NCI-H2081 treated with DMSO at 0.1 percent for 48 hours (cell line): ENCODE measurements around the gene ASB1.
"Not testable (repeated sequence)": the region's sequence is repeated elsewhere in the genome, so short reads cannot be mapped to it uniquely, and the experiment has no call there.

ENCODE experiments used
- DNase-seq: peaks from one replicate; lab custom pipeline; 2025; lab: John Stamatoyannopoulos, UW

Gene ASB1

DNA sequence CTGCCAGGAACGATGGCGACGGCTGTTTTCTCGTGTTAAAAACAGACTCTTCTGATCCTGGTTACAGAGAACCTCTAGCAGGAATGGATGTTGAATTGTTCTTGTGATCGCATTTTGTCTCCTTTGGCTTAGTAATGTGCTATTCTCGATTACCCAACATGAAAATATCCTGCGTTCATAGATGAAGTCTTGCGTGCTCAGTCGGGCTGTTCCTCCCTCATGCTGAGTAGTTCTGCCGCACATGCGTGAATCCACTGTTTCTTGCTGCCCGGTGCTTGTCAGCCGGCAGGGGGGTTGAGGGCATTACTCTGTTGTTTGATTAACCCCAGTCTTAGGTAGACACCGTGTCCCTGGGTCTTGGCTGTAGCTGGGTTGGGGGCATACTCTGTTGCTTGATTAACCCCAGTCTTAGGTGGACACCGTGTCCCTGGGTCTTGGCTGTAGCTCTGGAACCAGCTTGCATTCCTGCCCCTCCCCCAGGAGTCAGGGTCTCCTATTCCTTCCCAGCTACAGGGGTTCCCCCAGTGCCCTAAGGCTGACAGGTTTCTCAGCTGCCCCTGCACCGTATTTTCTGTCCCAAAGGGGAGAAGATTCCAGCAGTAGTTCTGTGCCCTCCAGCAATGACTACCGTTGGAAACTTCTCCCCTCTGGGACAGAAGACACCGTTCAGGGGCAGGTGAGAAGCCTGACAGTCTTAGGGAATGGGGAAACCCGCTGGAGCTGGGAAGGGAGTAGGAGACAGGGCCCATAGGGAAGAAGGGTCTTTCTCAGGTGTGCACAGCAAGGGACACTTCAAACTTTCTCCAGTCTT, 22.1 kb upstream of the ASB1 start:
- no peak for DNase-seq

DNA sequence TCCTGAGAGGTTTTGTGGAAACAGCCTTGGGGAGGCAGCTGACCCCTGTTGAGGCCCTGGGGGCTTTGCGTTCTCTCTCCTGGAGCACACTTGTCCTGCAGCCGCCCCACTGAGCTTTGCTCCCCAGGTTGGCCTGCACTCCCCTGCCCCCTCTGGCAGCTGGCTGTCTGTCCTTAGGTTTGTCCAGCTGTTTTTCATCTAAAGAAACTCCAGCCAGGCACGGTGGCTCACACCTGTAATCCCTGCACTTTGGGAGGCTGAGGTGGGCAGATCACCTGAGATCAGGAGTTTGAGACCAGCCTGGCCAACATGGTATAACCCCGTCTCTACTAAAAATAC, 21.5 kb upstream of the ASB1 start:
- not testable (repeated sequence) for DNase-seq

DNA sequence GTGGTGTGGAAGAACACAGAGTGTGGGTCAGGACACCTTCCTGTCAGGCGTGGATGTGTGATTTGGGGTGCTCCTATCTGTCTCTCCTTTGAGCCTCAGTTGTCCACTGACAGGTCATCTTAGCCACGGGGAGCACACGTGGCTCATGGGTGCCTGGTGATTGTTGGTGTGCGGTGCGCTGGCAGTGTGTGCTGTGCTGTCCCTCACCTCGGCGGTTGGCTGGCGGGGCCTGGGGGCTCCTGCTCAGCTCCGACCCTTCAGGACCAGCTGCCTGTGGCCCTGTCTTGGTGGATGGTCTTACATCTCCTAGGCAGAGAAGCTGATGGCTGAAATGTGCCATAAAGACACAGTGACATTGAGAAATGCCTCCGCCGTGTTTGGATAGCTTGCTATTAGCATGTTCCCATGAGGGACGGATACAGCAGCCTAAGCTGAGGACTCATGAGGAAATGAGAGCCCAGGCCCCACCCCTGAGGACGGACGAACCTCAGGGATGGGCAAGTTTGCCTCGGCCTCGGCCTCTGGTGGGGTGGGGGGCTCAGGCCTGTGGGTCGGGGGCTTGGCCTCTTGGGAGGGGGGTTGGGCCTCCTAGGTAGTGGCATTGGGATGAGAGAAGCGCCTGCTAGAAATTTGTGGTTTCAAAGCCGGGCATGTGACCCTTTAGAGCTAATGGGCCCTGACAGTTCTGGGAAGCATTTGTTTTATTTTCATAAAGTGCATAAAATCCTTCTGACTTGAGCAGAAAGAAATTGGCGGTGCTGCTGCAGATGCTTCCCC, 20.3 kb upstream of the ASB1 start:
- DNase-seq: no peak

DNA sequence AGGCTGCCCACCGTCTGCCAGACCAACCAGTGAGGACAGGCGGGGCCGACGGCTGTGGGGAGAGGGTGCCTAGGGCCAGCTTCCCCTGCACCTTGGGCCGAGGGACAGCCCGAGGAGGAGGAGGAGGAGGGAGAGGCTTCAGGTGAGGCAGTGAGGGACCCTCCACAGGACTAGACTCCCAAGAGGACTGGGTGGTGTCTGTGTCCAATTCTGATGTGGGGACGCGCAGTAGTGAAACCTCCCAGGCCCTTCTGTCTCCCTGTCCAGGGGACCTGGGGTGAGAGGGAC, 19.8 kb upstream of the ASB1 start:
- no peak for DNase-seq

DNA sequence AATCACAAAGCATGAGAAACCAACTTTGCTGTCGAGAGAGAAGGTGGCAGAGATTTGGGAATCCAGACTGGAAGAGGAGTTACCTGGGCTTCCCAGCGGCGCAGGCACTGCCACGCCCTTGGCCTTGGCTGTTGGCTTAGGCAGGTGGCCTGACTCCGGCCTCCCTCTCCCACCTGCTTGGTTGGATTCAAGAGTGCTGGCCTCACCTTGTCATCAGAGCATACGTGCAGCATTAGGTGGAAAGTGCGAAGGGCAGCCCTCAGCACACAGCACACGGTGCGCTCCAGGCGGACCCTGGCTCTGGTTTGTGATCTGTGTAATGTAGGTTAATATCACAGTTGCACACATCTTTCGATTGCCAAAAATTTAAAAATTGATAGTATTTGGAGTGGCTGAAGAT, 19.2 kb upstream of the ASB1 start:
- DNase-seq: no peak

DNA sequence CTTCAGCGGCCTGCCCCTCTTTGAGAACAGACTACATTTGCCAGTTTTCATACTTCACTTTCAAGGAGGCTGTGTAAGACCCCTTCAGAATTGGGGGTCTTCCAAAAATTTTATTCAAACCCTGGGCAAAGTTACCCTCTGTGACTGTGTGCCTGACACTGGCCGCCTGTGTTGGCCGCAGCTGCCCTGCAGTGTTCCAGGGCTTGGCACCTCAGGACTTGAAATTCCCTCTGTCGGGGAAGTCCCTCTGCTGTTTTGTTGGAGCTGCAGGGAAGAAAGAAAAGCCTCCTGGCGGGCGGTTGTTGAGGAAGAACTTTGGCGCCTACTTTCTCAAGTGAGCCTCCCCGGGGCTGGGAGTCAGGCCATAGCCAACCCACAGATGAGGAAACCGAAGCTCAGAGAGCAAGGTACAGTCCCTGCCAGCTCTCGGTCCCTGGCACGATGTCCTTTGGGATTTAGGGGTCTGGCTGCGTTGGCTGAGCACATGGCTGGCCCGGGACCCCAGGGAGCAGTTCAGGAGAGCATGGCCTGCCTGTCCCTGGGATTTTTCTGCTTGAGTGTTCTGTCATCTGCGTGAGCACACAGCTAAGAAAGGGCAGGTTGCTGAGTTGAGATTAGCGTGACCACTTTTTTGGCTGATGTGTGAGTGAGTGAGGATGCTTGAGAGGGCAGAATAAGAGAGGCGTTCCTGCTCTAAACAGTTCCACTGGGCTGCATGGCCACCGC, 17.9 kb upstream of the ASB1 start:
- DNase-seq: no peak

DNA sequence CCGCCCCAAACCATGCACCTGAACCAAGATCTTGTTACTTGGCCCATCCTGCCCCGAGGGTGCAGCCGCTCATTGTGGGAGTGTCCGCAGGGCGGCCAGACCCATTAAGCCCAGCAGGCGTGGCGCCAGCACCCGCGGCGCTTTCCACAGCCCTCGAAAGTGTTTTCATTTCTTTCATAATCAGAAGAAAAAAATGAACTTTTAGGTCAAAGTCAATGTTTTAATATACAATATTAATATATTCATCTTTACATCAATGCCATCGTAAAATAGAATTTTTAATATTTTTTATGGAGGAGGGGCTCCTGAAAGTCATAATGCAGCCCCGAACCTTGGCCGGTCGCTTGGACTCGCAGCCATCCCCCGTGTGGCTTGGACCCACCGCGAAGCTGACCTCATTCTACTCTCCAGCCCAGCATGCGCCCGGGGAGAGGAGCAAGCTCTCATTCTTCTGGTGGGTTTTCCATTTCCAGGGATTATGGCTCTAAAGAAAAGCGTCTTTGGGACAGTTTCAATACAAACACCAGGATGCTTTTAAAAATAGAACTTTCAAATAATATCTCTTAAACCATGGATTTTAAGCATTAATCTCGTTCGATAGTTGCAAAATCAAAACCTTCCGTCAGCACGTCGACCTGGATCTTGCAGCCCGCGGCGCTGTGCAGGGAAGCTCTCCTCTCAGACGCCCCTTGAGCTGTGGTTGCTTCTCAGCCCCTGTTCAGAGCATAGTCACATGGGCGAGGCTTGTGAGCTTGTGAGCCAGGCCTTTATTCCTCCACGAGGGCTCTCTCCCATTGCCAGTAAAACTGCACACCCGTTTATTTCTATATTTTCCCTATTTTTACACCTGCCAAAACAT, 17.2 kb upstream of the ASB1 start:
- DNase-seq: no peak

DNA sequence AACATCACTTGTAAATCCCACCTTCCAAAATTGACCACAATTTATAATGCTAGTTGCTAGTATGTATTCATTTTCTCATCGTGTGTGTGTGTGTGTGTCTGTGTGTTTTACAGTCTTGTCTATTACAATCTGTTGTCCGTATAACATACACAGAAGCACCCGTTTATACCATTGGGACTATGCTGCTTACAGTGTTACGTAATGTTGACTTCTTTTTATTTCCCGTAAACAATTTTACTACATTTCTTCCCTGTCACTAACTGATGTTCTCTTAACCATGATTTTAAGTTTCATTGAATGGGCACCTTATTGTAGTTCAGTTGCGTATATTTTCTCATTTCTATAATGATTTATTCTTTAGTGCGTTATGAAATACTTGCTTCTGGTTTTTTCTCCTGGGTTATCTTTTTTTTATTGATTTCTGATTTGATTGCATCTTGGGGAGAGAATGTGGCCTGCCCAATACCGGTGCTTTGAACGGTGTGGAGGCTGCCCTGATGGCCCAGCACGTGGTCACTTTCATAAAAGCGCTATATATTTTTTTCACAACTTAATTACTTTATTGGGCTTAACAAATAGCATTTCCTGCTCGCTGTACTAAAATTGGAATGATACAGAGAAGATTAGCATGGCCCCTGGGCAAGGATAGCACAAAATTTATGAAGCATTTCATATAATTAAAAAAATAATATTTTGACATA, 14.5 kb upstream of the ASB1 start:
- DNase-seq: no peak

DNA sequence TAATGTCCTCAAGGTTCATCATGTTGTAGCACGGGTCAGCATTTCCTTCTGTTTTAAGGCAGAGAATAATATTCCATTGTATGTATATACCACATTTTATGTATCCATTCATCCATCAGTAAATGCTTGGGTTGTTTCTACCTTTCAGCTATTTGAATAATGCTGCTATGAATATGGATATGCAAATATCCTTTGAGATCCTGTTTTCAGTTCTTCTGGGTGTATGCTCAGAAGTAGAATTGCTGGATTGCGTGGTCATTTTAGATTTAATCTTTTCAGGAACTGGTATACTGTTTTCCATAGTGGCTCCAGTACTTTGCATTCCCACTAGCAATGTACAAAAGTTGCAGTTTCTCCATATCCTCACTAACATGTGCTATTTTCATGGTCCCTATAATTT, 13.4 kb upstream of the ASB1 start:
- DNase-seq: no peak

DNA sequence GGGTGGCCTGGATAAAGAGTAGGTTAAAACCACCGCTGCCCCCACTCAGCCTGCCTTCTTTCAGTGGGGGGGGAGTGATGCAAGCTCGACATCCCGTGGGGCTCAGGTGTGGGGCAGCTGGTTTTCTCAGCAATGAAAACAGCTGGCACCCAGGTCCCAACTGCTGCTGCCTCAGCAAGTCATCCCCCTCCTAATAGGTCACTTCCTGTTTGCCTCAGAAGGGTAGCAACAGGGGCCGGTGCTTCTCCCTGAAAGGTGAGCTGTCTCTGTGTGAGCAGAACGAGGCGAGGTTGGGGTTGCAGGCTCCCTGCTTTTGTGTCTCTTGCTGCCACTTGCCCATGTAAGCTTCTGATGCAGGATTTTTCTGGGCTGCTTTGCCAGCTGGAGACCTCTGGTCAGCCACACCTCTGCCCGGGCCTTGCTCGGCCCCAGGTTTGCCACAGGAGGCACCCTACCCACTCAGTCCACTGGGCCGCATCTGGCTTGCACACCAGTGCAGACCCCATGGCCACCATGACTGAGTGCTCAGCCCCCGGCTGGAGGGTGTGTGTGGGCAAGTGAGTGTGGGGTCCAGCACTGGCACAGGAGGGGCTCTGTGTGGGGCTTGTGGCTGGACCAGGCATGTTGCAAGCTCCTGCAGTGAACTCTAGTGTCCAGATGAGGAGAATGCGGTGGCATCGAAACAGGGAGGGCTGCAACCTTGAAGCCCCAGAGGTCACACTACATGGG, 11.5 kb upstream of the ASB1 start:
- DNase-seq: no peak

DNA sequence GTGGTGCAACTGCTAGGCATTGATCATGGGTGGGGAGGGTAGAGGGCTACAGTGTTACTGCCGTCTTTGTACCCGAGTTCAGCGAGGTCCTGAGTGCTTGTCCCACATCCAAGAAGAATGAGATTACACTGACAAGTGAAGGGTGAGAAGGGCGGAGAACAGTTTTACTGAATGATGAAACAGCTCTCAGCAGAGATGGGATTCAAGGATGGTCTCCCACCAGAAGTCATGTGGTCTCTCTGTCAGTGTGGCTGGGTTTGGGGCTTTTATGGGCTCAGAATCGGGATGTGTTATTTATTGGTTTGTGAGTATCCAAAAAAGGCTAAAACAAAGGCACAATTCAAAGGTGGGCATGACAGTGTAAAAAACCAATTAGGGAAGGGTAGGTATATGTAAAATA, 10.8 kb upstream of the ASB1 start:
- no peak for DNase-seq

DNA sequence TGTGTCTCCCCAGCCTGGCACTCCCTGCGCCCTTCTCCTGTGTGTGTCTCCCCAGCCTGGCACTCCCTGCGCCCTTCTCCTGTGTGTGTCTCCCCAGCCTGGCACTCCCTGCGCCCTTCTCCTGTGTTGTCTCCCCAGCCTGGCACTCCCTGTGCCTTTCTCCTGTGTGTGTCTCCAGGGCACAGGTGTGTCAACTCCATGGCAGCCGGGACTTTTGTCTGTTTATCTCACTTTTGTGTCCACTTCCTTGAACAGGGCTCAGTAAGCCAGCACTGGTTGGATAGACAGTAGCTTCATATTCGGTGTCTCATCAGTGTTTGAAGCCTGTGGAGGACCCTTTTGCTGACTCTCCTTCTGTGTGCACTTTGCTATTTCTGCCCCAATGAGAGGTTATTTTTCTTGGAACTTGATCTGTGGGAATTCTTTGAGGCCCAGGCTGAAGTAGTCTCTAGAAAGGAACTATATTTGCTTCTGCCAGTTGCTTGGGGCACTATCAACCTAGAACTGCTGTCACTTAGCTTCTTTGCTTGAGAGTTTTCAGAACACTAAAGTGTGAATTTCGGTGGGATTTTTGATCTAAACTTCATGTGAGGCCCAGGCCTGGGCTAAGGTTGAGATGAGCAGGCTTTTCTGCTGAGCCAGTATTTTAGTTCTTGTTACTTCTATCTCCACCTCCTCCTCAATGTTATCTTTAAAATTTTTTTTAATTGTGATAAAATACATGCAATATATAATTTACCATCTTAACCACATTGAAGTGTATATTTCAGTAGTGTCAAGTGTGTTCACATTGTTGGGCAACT, 8.3 kb upstream of the ASB1 start:
- DNase-seq: no peak

DNA sequence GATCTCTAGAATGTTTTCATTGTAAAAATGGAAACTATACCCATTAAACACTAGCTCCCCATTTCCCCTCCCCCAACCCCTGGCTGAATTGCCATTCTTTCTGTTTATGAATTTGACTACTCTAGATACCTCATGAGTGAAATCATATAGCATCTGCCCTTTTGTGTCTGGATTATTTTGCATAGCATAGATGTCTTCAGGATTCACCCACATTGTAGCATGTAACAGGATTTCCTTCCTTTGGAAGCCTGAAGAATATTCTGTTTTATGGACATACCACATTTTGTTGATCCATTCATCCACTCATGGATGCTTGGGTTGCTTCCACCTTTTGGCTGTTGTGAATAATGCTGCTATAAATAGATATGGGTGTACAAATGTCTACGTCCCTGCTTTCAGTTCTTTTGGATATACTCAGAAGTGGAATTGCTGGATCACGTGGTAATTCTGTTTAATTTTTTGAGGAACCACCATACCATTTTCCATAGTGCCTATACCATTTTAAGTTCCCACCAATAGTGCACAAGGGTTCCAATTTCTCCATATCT, 7.7 kb upstream of the ASB1 start:
- no peak for DNase-seq

DNA sequence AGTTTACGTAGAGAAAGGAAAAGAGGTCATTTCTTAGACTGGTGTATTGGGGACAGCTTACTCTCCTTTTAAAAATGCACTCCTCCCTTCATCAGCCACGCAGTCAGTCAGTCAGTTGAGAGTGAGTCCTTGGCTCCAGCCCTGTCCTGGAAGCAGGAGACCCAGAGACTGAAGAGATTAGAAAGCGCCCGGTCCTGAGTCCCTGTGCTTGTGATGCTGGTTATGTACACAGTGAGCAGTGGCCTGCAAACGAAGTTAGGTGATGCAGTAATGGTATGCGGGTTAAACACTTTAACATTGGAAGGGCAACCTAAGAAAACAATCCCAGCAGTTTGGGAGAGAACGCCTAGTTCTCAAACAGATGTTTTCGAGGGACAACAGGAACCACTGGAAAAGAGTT, 6.3 kb upstream of the ASB1 start:
- DNase-seq: no peak

DNA sequence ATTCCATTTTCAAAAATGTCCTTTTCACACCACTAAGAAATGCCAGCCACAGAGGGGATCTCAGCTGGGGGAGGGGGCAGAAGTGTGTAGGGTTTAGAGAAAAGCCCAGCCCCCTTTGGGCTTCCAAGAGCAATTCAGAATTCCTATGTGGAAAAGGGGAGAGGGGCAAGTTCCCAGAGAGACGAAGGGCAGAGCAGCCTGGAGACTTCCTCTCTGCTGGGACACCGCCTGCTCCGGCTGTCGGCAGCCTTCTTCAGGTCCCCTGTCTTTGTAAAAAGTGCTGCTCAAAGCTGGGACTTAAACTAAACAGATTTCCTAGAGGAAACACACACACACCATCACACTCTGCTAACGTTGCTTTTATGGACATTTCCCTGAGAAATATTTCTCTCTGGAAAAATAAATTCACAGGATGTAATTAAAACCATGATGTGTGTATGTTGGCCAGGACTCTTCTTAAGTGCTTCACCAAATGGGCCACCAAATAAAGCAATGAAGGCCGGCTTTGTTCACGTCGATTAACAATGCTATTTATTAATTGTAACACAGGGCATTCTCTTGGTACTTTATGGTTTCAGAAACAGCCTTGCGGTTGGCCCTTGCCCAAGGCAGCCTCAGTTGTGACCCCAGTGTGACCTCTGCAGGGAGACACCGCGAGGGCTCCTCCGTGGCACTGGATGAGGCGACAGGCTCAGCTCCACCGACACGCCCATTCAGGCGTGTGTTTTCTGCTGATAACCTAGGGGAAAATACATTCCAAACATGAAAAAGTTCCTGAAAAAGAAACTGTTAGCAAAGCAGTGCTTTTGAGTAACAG, 5.6 kb upstream of the ASB1 start:
- no peak for DNase-seq

DNA sequence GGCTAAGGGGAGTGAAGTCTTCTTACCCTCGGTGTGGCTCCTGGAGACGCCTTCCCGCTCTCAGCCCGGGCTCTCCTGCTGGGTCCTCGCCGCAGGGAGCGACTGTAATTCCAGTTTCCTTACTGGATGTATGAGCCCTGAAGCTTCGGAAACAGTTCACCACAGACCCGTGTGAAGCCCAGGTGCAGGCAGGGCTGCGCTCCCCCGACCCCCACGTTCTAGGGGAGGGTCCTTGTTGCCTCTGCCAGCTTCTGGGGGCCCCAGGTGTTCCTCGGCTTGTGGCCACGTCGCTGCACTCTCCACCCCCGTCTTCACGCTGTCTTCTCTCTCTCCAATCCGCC, 5.1 kb upstream of the ASB1 start:
- DNase-seq: no peak

DNA sequence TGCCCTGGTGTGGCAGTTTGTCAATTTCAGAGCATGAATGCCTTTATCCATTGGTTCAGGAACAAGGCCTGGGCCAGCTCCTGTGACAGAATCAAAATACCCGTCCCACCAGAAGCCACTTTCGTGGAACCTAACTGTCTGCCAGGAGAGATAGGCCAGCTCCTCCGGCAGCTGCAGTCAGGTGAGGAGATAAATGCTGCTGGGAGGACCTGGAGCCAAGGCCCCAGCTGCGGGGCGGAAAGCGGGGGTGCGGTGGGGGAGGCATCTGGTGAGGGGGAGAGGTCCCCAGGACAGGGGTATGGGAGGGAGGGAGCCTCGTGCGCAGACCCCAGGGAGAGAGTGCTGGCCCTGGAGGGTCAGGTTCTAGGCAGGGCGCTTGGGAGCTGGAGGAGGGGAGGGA, 4.4 kb upstream of the ASB1 start:
- DNase-seq: no peak

DNA sequence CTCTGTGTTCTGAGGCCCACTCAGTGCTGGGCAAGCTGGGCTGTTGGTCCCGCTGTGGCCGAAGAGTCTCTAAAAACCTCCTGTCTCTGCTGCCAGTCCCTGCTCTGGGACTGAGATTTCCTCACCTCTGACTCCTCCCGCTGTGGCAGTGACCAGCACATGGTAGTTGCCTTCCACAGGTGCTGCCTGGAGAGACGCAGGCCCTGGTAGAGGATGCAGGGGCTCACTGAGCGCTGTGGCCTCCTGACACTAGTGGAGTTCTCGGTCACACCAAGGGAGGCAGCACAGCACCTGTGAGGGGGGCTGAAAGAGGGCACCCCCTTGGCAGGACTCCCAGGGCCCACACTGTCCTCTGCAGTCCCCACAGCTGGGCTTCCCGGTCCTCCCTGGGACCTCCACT, 3.8 kb upstream of the ASB1 start:
- no peak for DNase-seq
